ENCODE results near the gene POLR3H. TPM values are rescaled to one million over a fixed set of nuclear protein-coding genes. Genes with fewer than 3 reads are reported as not detected.

The POLR3H gene
- total and polyA plus RNA-seq, 2 donors (not counting 3 experiments of a cell fraction or from before 2014, with no cell fraction given) = 31.2 to 39.4 TPM

DNA sequence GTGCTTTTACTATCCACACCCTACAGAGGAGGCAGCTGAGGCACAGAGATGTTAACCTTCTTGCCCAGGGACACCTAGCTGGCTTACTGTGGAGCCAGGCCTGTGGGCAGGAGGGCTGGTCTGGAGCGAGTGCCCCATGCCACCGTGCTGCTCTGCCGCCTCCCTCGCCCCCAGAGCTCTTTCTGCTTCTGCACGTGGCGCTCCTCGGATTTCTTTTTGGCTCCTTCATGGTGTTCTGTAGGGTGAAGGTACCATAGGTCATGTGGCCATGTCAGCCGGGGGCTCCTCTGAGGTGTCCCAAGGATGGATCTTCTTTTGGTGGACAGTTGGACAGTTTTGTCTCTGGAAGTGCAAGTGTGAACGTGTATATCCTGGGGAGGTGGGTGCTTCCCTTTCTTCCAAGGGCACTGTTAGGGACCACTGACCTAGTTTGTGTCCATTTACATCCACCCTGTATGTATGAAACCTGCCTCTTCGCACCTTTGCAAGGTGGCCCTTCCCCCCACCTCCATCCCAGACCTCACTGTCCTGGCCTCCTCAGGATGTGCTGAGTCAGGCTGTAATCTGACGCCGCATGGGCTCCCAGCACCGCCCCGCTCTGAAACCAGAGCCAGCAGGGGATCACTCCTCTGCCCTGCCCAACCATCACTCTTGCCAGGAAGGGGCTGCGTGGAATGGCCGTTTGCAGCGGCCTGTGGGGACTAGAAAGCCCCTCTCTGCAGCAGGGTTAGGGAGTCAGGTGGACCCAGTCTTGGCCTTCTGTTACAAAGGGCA lies 31.7 kb downstream of the POLR3H start:
- no peak for TF ChIP-seq EZH2 (IDR thresholded peaks at IDR 0.05; ENCODE audit: borderline replicate concordance, low read depth, low read length, severe bottlenecking)
- no peak for TF ChIP-seq JUN (IDR thresholded peaks at IDR 0.05; ENCODE audit: borderline replicate concordance, insufficient read depth, insufficient read length, low read depth)
- no peak for TF ChIP-seq POLR2A (IDR thresholded peaks at IDR 0.05; ENCODE audit: low read depth, low read length)
- no peak for TF ChIP-seq MYC (IDR thresholded peaks at IDR 0.05; ENCODE audit: low read depth, low read length)
- Histone ChIP-seq H3K27me3 (ENCODE audit: control insufficient read depth in 2 of 2, insufficient read depth in 2 of 2, low read length in 2 of 2) (no peaks in the 10 kb centered on the region), H3K27ac (ENCODE audit: insufficient read depth, low read depth, low read length) (no peak overlapping the region), H3K36me3 (ENCODE audit: control insufficient read depth in 2 of 2, extremely low read depth in 1 of 2, insufficient read depth in 2 of 2, low read length in 2 of 2) (peaks cover 0 to 25% of the 10 kb centered on the region in 2 experiments), H4K20me1 (replicated peaks; ENCODE audit: control insufficient read depth, extremely low read depth, insufficient read depth, low read length) (no peaks in the 10 kb centered on the region), H3K9me1 (replicated peaks; ENCODE audit: control insufficient read depth, extremely low read depth, insufficient read depth, low read length) (no peaks in the 10 kb centered on the region), H3K9me3 (replicated peaks; ENCODE audit: control insufficient read depth, insufficient read depth, low read length) (no peaks in the 10 kb centered on the region), H3K9ac (replicated peaks; ENCODE audit: extremely low read depth, insufficient read depth, low read length) (no peak overlapping the region), H2AFZ (ENCODE audit: low read depth, low read length) (no peak overlapping the region), H3K4me1 (ENCODE audit: control insufficient read depth, extremely low read depth, insufficient read depth, low read length) (no peaks in the 10 kb centered on the region), H3K79me2 (ENCODE audit: control insufficient read depth, insufficient read depth, low read length) (no peaks in the 10 kb centered on the region), H3K4me2 (ENCODE audit: insufficient read depth, low read length) (no peak overlapping the region), H3K4me3 (replicated peaks in 1 of 3; ENCODE audit: insufficient read depth in 1 of 3, low read depth in 1 of 3, low read length in 3 of 3) (no peak overlapping the region)
- FAIRE-seq (no peak), DNase-seq (ENCODE audit: low read depth, low spot score) (no peak)
- dilution Hi-C loops (cut with MboI; ENCODE audit: extremely low pct_ligation_motif_present, low sequenced_read_pairs) (no loop called here), intact Hi-C loops (cut with micrococcal nuclease) (no loop called here)
- no TSS peak for BruUV-seq (replicated peaks)
- ChIA-PET POLR2A (no interaction called here), CTCF (interaction anchor here (1.0 to 7.5 kb wide), 4 partner anchors 12 to 590 kb away, joined by 3 to 251 read pairs (median 7); no protein-coding TSS in a partner anchor)

DNA sequence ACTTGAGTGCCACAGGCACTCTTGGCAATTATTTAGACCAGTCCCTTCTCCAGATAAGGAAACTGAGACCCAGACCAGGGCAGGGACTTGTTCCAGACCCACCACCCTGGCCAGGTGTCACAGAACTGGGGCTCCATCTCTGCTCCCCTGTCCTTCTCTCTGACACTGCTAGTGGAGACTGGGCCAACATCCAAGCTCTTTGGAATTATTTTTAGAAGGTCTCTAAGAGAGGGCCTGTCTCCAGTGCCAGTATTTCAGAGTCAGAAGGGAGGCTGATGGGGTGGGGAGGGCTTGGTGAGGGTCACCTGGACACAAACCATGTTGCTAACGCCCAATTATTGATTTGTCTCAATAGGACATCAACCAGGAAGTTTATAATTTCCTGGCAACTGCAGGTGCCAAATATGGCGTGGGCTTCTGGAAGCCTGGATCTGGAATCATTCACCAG lies 32.7 kb downstream of the POLR3H start:
- no peak overlapping the region for H2AFZ ChIP-seq (ENCODE audit: low read depth, low read length)
- H3K36me3 ChIP-seq (ENCODE audit: control insufficient read depth in 2 of 2, extremely low read depth in 1 of 2, insufficient read depth in 2 of 2, low read length in 2 of 2) = peaks cover 0 to 25% of the 10 kb centered on the region in 2 experiments
- H3K79me2 ChIP-seq (ENCODE audit: control insufficient read depth, insufficient read depth, low read length) = no peaks in the 10 kb centered on the region
- intact Hi-C loops (cut with micrococcal nuclease) = no loop called here
- dilution Hi-C loops (cut with MboI; ENCODE audit: extremely low pct_ligation_motif_present, low sequenced_read_pairs) = no loop called here
- no peak overlapping the region for H3K9ac ChIP-seq (replicated peaks; ENCODE audit: extremely low read depth, insufficient read depth, low read length)
- ChIA-PET CTCF (interaction anchor here (1.6 to 2.4 kb wide), 2 partner anchors 11 to 108 kb away, joined by 4 to 10 read pairs; no protein-coding TSS in a partner anchor), POLR2A (no interaction called here)
- H3K27ac ChIP-seq (ENCODE audit: insufficient read depth, low read depth, low read length) = no peak overlapping the region
- H3K9me1 ChIP-seq (replicated peaks; ENCODE audit: control insufficient read depth, extremely low read depth, insufficient read depth, low read length) = no peaks in the 10 kb centered on the region
- DNase-seq (ENCODE audit: low read depth, low spot score) (no peak), FAIRE-seq (no peak)
- no peak for TF ChIP-seq GATA2 (IDR thresholded peaks at IDR 0.05; ENCODE audit: insufficient read depth, insufficient read length, low read depth, low read length)
- TF ChIP-seq EZH2 (IDR thresholded peaks at IDR 0.05; ENCODE audit: borderline replicate concordance, low read depth, low read length, severe bottlenecking) = no peak
- no peak for TF ChIP-seq POLR2AphosphoS5 (IDR thresholded peaks at IDR 0.05; ENCODE audit: insufficient read depth, low read depth, low read length)
- TF ChIP-seq, protein P1, sequence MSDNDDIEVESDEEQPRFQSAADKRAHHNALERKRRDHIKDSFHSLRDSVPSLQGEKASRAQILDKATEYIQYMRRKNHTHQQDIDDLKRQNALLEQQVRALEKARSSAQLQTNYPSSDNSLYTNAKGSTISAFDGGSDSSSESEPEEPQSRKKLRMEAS (IDR thresholded peaks at IDR 0.05; ENCODE audit: insufficient read depth, insufficient read length) = no peak
- TF ChIP-seq JUN (IDR thresholded peaks at IDR 0.05; ENCODE audit: borderline replicate concordance, insufficient read depth, insufficient read length, low read depth) = no peak
- no peak for TF ChIP-seq MYC (IDR thresholded peaks at IDR 0.05; ENCODE audit: low read depth, low read length)
- TF ChIP-seq FOS (IDR thresholded peaks at IDR 0.05; ENCODE audit: borderline replicate concordance, insufficient read depth, low read length) = no peak
- no peak for TF ChIP-seq POLR2A (IDR thresholded peaks at IDR 0.05; ENCODE audit: low read depth, low read length)
- TF ChIP-seq, protein P2, sequence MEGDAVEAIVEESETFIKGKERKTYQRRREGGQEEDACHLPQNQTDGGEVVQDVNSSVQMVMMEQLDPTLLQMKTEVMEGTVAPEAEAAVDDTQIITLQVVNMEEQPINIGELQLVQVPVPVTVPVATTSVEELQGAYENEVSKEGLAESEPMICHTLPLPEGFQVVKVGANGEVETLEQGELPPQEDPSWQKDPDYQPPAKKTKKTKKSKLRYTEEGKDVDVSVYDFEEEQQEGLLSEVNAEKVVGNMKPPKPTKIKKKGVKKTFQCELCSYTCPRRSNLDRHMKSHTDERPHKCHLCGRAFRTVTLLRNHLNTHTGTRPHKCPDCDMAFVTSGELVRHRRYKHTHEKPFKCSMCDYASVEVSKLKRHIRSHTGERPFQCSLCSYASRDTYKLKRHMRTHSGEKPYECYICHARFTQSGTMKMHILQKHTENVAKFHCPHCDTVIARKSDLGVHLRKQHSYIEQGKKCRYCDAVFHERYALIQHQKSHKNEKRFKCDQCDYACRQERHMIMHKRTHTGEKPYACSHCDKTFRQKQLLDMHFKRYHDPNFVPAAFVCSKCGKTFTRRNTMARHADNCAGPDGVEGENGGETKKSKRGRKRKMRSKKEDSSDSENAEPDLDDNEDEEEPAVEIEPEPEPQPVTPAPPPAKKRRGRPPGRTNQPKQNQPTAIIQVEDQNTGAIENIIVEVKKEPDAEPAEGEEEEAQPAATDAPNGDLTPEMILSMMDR (IDR thresholded peaks at IDR 0.05; ENCODE audit: extremely low read depth in 1 of 2, insufficient read depth in 1 of 2, low read depth in 1 of 2, low read length in 2 of 2) = no peak
- no peaks in the 10 kb centered on the region for H3K4me1 ChIP-seq (ENCODE audit: control insufficient read depth, extremely low read depth, insufficient read depth, low read length)
- H3K9me3 ChIP-seq (replicated peaks; ENCODE audit: control insufficient read depth, insufficient read depth, low read length) = no peaks in the 10 kb centered on the region
- no peak overlapping the region for H3K4me2 ChIP-seq (ENCODE audit: insufficient read depth, low read length)
- H4K20me1 ChIP-seq (replicated peaks; ENCODE audit: control insufficient read depth, extremely low read depth, insufficient read depth, low read length) = no peaks in the 10 kb centered on the region
- no TSS peak for BruUV-seq (replicated peaks)
- H3K27me3 ChIP-seq (ENCODE audit: control insufficient read depth in 2 of 2, insufficient read depth in 2 of 2, low read length in 2 of 2) = no peaks in the 10 kb centered on the region
- H3K4me3 ChIP-seq (replicated peaks in 1 of 3; ENCODE audit: insufficient read depth in 1 of 3, low read depth in 1 of 3, low read length in 3 of 3) = no peak overlapping the region

Data from endothelial cell of umbilical vein (primary cell).